GM13977 (cell line): Measurements from ENCODE around the gene CFAP300.

Experiments used
- DNase-seq: peaks from one replicate; pipeline ENCODE4 v3.0.0; 2012; ENCODE audit warnings: low spot score
- CTCF ChIP-seq: IDR thresholded peaks from 2 replicates; pipeline ENCODE4 v1.5.1; 2012; ENCODE audit warnings: mild to moderate bottlenecking, control low read depth; ENCODE audit not compliant: insufficient read depth; ENCODE audit errors: extremely low read depth, missing control alignments
- in situ Hi-C: fragments of 300-500 bp; cut with MboI; formaldehyde crosslinking; loops from one replicate; pipeline ENCODE4 v1.12.0; 2022; ENCODE audit warnings: low sequenced_read_pairs, low pct_unique_long_range_greater_than_20kb, mixed read lengths, inconsistent platforms; ENCODE audit not compliant: unreplicated experiment

The CFAP300 gene

GRCh38 chr11:102036757-102037156, 10.5 kb upstream of the CFAP300 start:
- DNase-seq = no peak
- no peak for TF ChIP-seq CTCF
- in situ Hi-C loops = no loop called here

GRCh38 chr11:102046841-102047240, 396 bp upstream of the CFAP300 start:
- no peak for TF ChIP-seq CTCF
- DNase-seq = no peak
- in situ Hi-C loops = no loop called here

- in situ Hi-C loops = no loop called here
- no peak for DNase-seq
- no peak for TF ChIP-seq CTCF
These were observed 3.8 kb downstream of the CFAP300 start for GRCh38 chr11:102050927-102051575.

- in situ Hi-C loops = no loop called here
- no peak for TF ChIP-seq CTCF
- no peak for DNase-seq
These were observed 14.0 kb downstream of the CFAP300 start for GRCh38 chr11:102061276-102061675.

- DNase-seq = no peak
- in situ Hi-C loops = no loop called here
- TF ChIP-seq CTCF = no peak
These were observed 14.9 kb downstream of the CFAP300 start for GRCh38 chr11:102062106-102062505.

GRCh38 chr11:102064316-102064715, 17.1 kb downstream of the CFAP300 start:
- DNase-seq = no peak
- in situ Hi-C loops = no loop called here
- TF ChIP-seq CTCF = no peak
